Measurements from ENCODE around the gene BMP2.

Gene BMP2

GRCh38 chr20:6732851-6733250 lies 34.6 kb upstream of the BMP2 start:
- DNase-seq (ENCODE audit: extremely low read depth, low read depth): no peak
- no peak overlapping the region for H3K4me3 ChIP-seq (replicated peaks; ENCODE audit: low read depth, low read length)
- TF ChIP-seq CTCF (IDR thresholded peaks at IDR 0.05; ENCODE audit: low read depth, low read length, missing control alignments): no peak

- no peak overlapping the region for H3K4me3 ChIP-seq (replicated peaks; ENCODE audit: low read depth, low read length)
- no peak for TF ChIP-seq CTCF (IDR thresholded peaks at IDR 0.05; ENCODE audit: low read depth, low read length, missing control alignments)
- DNase-seq (ENCODE audit: extremely low read depth, low read depth): no peak
Measured at GRCh38 chr20:6733965-6734364, 33.5 kb upstream of the BMP2 start.

DNA sequence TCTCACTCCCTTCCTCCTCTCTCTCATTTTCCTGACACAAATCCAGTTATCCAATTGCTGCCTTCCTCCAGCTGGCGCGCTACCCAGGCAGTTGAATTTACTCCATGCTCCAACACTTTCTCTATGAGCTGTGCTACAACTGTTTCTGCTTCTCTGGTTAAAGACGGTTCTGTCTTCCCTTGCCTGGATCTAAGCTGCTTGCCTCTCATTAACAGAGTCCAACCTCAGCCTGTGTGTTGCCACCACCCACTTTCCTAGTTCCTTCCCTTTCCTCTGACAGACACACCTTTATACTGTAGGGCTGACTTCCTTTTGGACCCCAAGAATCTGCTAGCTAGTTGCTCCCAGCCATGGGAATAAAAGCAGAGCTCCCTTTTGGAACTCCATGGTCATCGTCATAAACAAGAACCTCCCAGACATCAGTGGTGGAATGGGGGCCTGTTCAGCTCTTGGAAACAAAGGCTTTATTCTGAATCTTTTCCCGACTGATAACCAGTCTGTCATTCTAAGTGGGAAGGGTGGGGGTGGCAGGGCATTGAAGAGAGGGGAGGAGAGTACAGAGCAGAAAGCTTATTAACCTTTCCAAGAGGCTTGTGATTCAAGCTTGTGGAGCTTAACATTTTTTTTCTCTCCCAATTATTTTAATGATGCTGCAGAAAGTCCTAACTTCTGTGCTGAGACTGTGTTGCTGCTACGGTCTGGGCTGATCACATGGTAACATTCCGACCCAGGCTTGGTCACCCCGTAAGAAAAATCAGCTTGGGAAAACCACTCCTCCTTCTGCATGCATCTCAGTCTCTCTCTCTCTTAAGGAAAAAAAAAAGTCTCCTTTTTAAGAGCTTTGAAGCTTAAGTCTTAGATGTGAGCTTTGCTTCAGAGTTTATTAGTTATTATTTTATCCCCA lies 31.3 kb upstream of the BMP2 start:
- DNase-seq (ENCODE audit: extremely low read depth, low read depth): no peak
- H3K4me3 ChIP-seq (replicated peaks; ENCODE audit: low read depth, low read length): no peak overlapping the region
- no peak for TF ChIP-seq CTCF (IDR thresholded peaks at IDR 0.05; ENCODE audit: low read depth, low read length, missing control alignments)

GRCh38 chr20:6739406-6739805 lies 28.1 kb upstream of the BMP2 start:
- TF ChIP-seq CTCF (IDR thresholded peaks at IDR 0.05; ENCODE audit: low read depth, low read length, missing control alignments): no peak

DNA sequence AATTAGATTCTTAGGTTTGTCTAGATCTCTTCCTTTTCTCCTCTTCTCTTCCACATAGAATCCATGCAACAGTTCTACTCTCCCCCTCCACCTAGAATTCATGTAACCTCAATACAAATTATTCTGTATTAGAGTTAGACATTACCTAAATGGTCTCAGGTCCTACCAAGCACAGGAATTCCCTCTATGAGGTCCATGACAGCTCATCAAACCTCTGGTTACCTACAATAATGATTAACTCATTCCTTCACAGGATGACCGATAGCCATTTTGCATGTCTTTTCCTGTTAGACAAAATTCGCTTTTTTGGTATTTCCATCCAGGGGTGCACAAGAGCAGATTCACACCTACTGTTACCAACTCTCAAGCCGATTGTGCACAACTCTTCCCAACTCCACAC lies 27.4 kb upstream of the BMP2 start:
- DNase-seq (ENCODE audit: extremely low read depth, low read depth): no peak
- H3K4me3 ChIP-seq (replicated peaks; ENCODE audit: low read depth, low read length): no peak overlapping the region
- no peak for TF ChIP-seq CTCF (IDR thresholded peaks at IDR 0.05; ENCODE audit: low read depth, low read length, missing control alignments)

More at GRCh38 chr20:6739406-6739805, 28.1 kb upstream of the BMP2 start:
- H3K4me3 ChIP-seq (replicated peaks; ENCODE audit: low read depth, low read length): no peak overlapping the region
- DNase-seq (ENCODE audit: extremely low read depth, low read depth): no peak

DNA sequence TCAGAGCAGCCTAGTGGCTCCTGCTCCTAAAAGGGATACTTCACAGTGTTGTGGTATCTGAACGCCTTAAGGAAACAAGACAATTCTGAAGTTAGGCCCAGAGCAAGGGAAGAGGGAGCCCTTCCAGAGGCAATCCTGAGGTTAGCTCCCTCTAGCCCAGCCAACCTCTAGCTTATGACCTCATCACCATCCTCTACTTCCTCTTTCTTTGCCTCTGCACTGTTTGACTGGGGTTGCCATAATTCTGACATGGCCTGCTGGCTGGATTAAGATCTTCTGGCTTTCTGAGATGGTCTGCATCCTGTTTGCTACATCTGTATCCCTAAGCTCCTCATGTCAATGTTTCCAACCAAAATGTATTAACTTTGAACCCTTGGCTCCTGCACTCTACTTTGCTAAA lies 23.3 kb upstream of the BMP2 start:
- TF ChIP-seq CTCF (IDR thresholded peaks at IDR 0.05; ENCODE audit: low read depth, low read length, missing control alignments): no peak
- H3K4me3 ChIP-seq (replicated peaks; ENCODE audit: low read depth, low read length): no peak overlapping the region
- no peak for DNase-seq (ENCODE audit: extremely low read depth, low read depth)

Measured in HFF-Myc (cell line).